ENCODE results near the gene PNMA3. TPM values are rescaled to one million over a fixed set of nuclear protein-coding genes. Genes with fewer than 3 reads are reported as not detected.
"Not testable (repeated sequence)": the region's sequence is repeated elsewhere in the genome, so short reads cannot be mapped to it uniquely, and the experiment has no call there.

The PNMA3 gene
- total RNA-seq, 2 experiments from 2014 or later = not detected

DNA sequence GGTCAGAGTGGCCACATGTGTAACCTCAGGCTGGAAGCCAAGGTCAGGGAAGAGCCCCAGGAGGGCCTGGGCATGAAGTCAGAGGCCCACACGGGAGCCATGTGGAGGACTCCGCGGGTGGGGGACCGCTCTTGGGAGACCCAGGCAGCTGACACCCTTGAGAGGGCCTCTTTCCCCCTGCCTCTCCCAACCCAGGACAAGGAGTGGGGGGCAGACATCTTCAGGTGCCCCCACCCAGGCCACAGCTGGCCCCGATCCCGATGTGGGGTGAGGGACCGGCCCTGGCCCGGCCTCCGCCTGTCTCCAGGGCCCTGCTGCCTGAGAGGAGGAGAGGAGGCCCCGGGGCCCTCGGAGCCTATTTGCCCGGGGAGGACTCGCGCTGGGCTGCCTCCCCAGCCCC, 19.1 kb downstream of the PNMA3 start:
- no peaks in the 10 kb centered on the region for H3K9me3 ChIP-seq (ENCODE audit: low read length)
- H3K79me2 ChIP-seq (ENCODE audit: insufficient read depth, low read depth, low read length) = no peaks in the 10 kb centered on the region
- H3K27ac ChIP-seq (ENCODE audit: low read depth, low read length, poor library complexity, severe bottlenecking) = no peak overlapping the region
- no peaks in the 10 kb centered on the region for H3K36me3 ChIP-seq (ENCODE audit: insufficient read depth, low read length)
- H2AFZ ChIP-seq (ENCODE audit: low read length) = no peak overlapping the region
- H3K4me1 ChIP-seq (ENCODE audit: insufficient read depth, low read length, poor library complexity, severe bottlenecking) = no peaks in the 10 kb centered on the region
- ChIA-PET POLR2A (no interaction called here), CTCF (ENCODE audit: unreplicated experiment) (no interaction called here)
- intact Hi-C loops (cut with micrococcal nuclease; ENCODE audit: unreplicated experiment) = no loop called here
- TF ChIP-seq, protein P1, sequence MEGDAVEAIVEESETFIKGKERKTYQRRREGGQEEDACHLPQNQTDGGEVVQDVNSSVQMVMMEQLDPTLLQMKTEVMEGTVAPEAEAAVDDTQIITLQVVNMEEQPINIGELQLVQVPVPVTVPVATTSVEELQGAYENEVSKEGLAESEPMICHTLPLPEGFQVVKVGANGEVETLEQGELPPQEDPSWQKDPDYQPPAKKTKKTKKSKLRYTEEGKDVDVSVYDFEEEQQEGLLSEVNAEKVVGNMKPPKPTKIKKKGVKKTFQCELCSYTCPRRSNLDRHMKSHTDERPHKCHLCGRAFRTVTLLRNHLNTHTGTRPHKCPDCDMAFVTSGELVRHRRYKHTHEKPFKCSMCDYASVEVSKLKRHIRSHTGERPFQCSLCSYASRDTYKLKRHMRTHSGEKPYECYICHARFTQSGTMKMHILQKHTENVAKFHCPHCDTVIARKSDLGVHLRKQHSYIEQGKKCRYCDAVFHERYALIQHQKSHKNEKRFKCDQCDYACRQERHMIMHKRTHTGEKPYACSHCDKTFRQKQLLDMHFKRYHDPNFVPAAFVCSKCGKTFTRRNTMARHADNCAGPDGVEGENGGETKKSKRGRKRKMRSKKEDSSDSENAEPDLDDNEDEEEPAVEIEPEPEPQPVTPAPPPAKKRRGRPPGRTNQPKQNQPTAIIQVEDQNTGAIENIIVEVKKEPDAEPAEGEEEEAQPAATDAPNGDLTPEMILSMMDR (conservative IDR thresholded peaks at IDR 0.05; ENCODE audit: low read length) = no peak
- no peak for TF ChIP-seq EZH2phosphoT487 (IDR thresholded peaks at IDR 0.05; ENCODE audit: borderline replicate concordance, low read depth, low read length)
- DNase-seq (ENCODE audit: low spot score) = no peak
- H3K4me2 ChIP-seq (ENCODE audit: low read length) = no peak overlapping the region
- no TSS peak for BruUV-seq (replicated peaks)
- H3K9me2 ChIP-seq (ENCODE audit: insufficient read depth, low read length) = no peaks in the 10 kb centered on the region
- H4K20me1 ChIP-seq (ENCODE audit: insufficient read depth, low read length) = no peaks in the 10 kb centered on the region
- no peak overlapping the region for H3K4me3 ChIP-seq (ENCODE audit: low read depth, low read length, poor library complexity, severe bottlenecking)

DNA sequence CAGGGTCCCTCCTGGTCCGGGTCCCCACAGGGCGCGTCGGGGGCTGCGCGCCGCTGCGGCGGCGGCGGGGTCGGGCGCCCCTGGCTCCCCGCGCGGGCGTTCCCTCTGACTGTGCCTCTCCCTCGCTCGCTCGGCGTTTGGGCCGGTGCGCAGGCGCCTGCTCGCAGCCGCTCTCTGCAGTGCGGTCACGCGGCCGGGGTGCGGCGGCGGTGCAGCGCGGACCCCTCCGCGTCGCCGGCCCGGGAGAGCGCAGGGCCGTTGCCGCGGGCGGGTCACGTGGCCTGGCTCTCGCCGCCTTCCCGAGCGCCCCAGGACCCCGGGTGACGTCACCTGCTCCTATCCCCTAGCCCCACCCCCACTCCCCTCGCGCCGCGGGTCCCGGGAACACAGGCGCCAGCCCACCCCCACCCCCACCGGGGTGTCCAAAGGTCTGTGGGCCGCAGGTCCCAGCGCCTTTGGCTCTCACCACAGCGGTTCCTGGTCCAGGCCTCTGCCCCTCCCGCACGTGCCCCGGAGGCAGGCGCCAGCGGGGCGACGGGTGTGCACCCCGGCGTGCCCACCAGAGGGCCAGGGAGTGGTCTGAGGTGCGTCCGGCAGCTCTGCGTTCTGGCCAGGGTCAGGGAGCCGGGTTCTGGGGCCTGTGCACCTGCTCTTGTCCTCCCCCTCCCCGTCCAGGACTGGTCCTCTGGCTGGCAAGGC, 21.3 kb downstream of the PNMA3 start:
- POLR2A ChIA-PET = not testable (repeated sequence)

DNA sequence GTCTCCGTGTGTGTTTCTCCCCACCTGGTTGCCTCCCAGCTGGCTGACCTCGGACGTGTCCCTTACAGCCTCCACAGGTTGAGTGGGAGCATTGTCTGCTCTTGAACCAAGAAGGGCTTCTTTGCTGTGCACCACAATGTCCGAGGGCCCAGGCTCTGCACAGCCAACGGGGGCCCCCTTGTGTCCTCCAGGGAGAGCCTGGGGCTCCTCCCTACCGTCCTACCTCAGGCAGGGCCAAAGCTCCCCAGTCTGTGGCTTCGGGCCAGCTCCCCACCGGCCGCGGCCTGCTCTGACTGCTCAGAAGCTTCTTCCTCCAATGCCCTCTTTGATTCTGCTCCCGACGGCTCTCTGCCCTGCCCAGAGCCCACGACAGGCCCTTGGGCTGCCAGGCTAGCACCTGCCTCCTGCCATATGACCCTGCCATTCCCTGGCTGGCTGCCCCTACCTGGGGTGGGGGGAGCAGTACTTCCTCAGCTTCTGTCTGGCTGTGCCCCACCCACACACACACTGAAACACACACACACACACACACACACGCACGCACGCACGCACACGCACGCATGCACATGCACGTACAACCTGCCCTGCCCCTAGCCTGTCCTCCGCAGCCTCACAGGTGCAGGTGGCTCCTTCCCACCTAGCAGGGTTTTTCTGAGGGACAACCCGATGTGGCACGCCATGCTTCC, 27.1 kb downstream of the PNMA3 start:
- CTCF ChIA-PET (ENCODE audit: unreplicated experiment); H3K79me2 ChIP-seq (ENCODE audit: insufficient read depth, low read depth, low read length); H3K4me3 ChIP-seq (ENCODE audit: low read depth, low read length, poor library complexity, severe bottlenecking); POLR2A ChIA-PET; H2AFZ ChIP-seq (ENCODE audit: low read length); H3K36me3 ChIP-seq (ENCODE audit: insufficient read depth, low read length); BruUV-seq (replicated peaks); H4K20me1 ChIP-seq (ENCODE audit: insufficient read depth, low read length); H3K9me3 ChIP-seq (ENCODE audit: low read length); H3K9me2 ChIP-seq (ENCODE audit: insufficient read depth, low read length); H3K4me1 ChIP-seq (ENCODE audit: insufficient read depth, low read length, poor library complexity, severe bottlenecking); intact Hi-C loops (cut with micrococcal nuclease; ENCODE audit: unreplicated experiment); H3K4me2 ChIP-seq (ENCODE audit: low read length); H3K27ac ChIP-seq (ENCODE audit: low read depth, low read length, poor library complexity, severe bottlenecking); DNase-seq (ENCODE audit: low spot score): not testable (repeated sequence)

More for the DNA sequence above, 21.3 kb downstream of the PNMA3 start:
- H2AFZ ChIP-seq (ENCODE audit: low read length); BruUV-seq (replicated peaks); H3K4me1 ChIP-seq (ENCODE audit: insufficient read depth, low read length, poor library complexity, severe bottlenecking); H3K9me3 ChIP-seq (ENCODE audit: low read length); H3K4me2 ChIP-seq (ENCODE audit: low read length); H3K4me3 ChIP-seq (ENCODE audit: low read depth, low read length, poor library complexity, severe bottlenecking); DNase-seq (ENCODE audit: low spot score); intact Hi-C loops (cut with micrococcal nuclease; ENCODE audit: unreplicated experiment); CTCF ChIA-PET (ENCODE audit: unreplicated experiment); H3K27ac ChIP-seq (ENCODE audit: low read depth, low read length, poor library complexity, severe bottlenecking); H3K9me2 ChIP-seq (ENCODE audit: insufficient read depth, low read length); H3K36me3 ChIP-seq (ENCODE audit: insufficient read depth, low read length); H3K79me2 ChIP-seq (ENCODE audit: insufficient read depth, low read depth, low read length); H4K20me1 ChIP-seq (ENCODE audit: insufficient read depth, low read length): not testable (repeated sequence)
